IMR-90 (cell line): Measurements from ENCODE around the gene UPK3A. TPM values are rescaled to one million over a fixed set of nuclear protein-coding genes. Genes with fewer than 3 reads are reported as not detected.

Experiments
- ATAC-seq: fragments of 200-7000 bp; cut with Tn5 transposase; 2 replicates; pipeline ENCODE4 v1.9.1; 2020; ENCODE audit warnings: low read depth, mild to moderate bottlenecking, moderate library complexity
- BruUV-seq: library from RNA; stranded (reverse); fragments of 400-500 nt; replicated peaks from 2 replicates; lab custom pipeline; 2021; lab: Mats Ljungman, UMichigan
- CTCF ChIA-PET: fragments of 300-600 bp; formaldehyde crosslinking; extraction: SDS; loops from one replicate; lab custom pipeline; 2021; ENCODE audit warnings: antibody characterized with exemption; lab: Yijun Ruan, JAX
- POLR2A ChIA-PET: fragments of 300-600 bp; sonication (Branson Sonifier 250); formaldehyde crosslinking; loops from one replicate; lab custom pipeline; 2022; ENCODE audit warnings: antibody characterized with exemption; ENCODE audit not compliant: unreplicated experiment; lab: Charles Lee
- DNase-seq: peaks from one replicate; pipeline ENCODE4 v3.0.0; 2013
- H2AFZ ChIP-seq: replicated peaks from 2 replicates; pipeline ENCODE3; 2013; ENCODE audit warnings: low read length, mild to moderate bottlenecking; ENCODE audit not compliant: poor library complexity
- H2AK5ac ChIP-seq: 2 replicates; pipeline ENCODE4 v1.6.1; 2013; ENCODE audit warnings: low read depth, low read length, inconsistent platforms
- H2AK9ac ChIP-seq: replicated peaks from 2 replicates; pipeline ENCODE3; 2013; ENCODE audit warnings: mild to moderate bottlenecking, low read depth, low read length, moderate library complexity; ENCODE audit not compliant: poor library complexity
- H2BK120ac ChIP-seq: 2 replicates; pipeline ENCODE4 v1.6.1; 2013; ENCODE audit warnings: low read depth, low read length, inconsistent platforms
- H2BK15ac ChIP-seq: 3 replicates; pipeline ENCODE4 v1.6.1; 2013; ENCODE audit warnings: low read depth, low read length, inconsistent platforms
- H2BK20ac ChIP-seq: 2 replicates; pipeline ENCODE4 v1.6.1; 2013; ENCODE audit warnings: low read depth, mild to moderate bottlenecking, inconsistent platforms, low read length, moderate library complexity
- H2BK5ac ChIP-seq: 2 replicates; pipeline ENCODE4 v1.6.1; 2013; ENCODE audit warnings: mild to moderate bottlenecking, low read depth, low read length, inconsistent platforms; ENCODE audit not compliant: poor library complexity, severe bottlenecking
- H3K14ac ChIP-seq: replicated peaks from 2 replicates; pipeline ENCODE4 v1.6.1; 2013; ENCODE audit warnings: low read depth, low read length, inconsistent platforms
- H3K18ac ChIP-seq: 2 replicates; pipeline ENCODE4 v1.6.1; 2013; ENCODE audit warnings: low read depth, low read length, control low read depth
- H3K23ac ChIP-seq: 2 replicates; pipeline ENCODE4 v1.6.1; 2013; ENCODE audit warnings: low read depth, low read length, inconsistent platforms
- H3K27ac ChIP-seq: 2 replicates; pipeline ENCODE4 v1.5.1; 2013; ENCODE audit warnings: mild to moderate bottlenecking, control low read depth, low read length; ENCODE audit not compliant: insufficient read depth
- H3K27me3 ChIP-seq: 2 replicates; pipeline ENCODE4 v1.6.1; 2013; ENCODE audit warnings: low read length; ENCODE audit not compliant: control insufficient read depth, insufficient read depth
- H3K36me3 ChIP-seq: 2 replicates; pipeline ENCODE4 v1.6.1; 2013; ENCODE audit warnings: low read length, mixed read lengths; ENCODE audit not compliant: control insufficient read depth, insufficient read depth
- H3K4ac ChIP-seq: 2 replicates; pipeline ENCODE4 v1.6.1; 2013; ENCODE audit warnings: low read depth, low read length, inconsistent platforms
- H3K4me1 ChIP-seq: 2 replicates; pipeline ENCODE4 v1.6.1; 2013; ENCODE audit warnings: low read length, mixed read lengths; ENCODE audit not compliant: control insufficient read depth, insufficient read depth
- H3K4me2 ChIP-seq: 2 replicates; pipeline ENCODE4 v1.6.1; 2013; ENCODE audit warnings: low read depth, mild to moderate bottlenecking, control low read depth, low read length, moderate library complexity
- H3K4me3 ChIP-seq: 2 replicates; pipeline ENCODE4 v1.5.1; 2013; ENCODE audit warnings: low read depth, mild to moderate bottlenecking, control low read depth, low read length, moderate library complexity; ENCODE audit not compliant: insufficient read depth
- H3K56ac ChIP-seq: 2 replicates; pipeline ENCODE4 v1.6.1; 2013; ENCODE audit warnings: low read length, inconsistent platforms; ENCODE audit not compliant: insufficient read depth; ENCODE audit errors: extremely low read depth
- H3K79me1 ChIP-seq, 2 experiments: 2 replicates each; pipeline ENCODE4 v1.6.1; 2013; ENCODE audit warnings: low read length in 2 of 2, inconsistent platforms in 1 of 2, low read depth in 1 of 2
- H3K9ac ChIP-seq: 2 replicates; pipeline ENCODE4 v1.6.1; 2013; ENCODE audit warnings: low read depth, low read length, control low read depth
- H3K9me1 ChIP-seq: 2 replicates; pipeline ENCODE4 v1.6.1; 2013; ENCODE audit warnings: low read length, inconsistent platforms; ENCODE audit not compliant: insufficient read depth
- H3K9me3 ChIP-seq: 2 replicates; pipeline ENCODE4 v1.6.1; 2013; ENCODE audit warnings: low read length; ENCODE audit not compliant: control insufficient read depth, insufficient read depth
- H4K20me1 ChIP-seq: 2 replicates; pipeline ENCODE4 v1.6.1; 2013; ENCODE audit warnings: low read length, inconsistent platforms; ENCODE audit not compliant: insufficient read depth
- H4K5ac ChIP-seq: 2 replicates; pipeline ENCODE4 v1.6.1; 2013; ENCODE audit warnings: mild to moderate bottlenecking, low read depth, low read length, control low read depth
- H4K8ac ChIP-seq, 2 experiments: 2 replicates each; pipeline ENCODE4 v1.6.1; 2013; ENCODE audit warnings: low read depth in 2 of 2, low read length in 2 of 2, control low read depth in 1 of 2, inconsistent platforms in 1 of 2
- H4K91ac ChIP-seq: 2 replicates; pipeline ENCODE4 v1.6.1; 2013; ENCODE audit warnings: low read depth, low read length, inconsistent platforms; ENCODE audit not compliant: insufficient read depth
- CEBPB ChIP-seq: IDR thresholded peaks from 2 replicates; pipeline ENCODE4 v1.6.1; 2012; ENCODE audit warnings: low read depth, low read length, improper control_type of control experiment
- WGBS, 2 experiments: methylation state at CpG; one replicate each; pipeline versions ENCODE4 v1.1.5 to v1.1.7; 2013; ENCODE audit warnings: missing lambda C conversion rate in 2 of 2; ENCODE audit not compliant: insufficient read length in 1 of 2; ENCODE audit errors: extremely low coverage in 2 of 2; 5-methylcytosine and 5-hydroxymethylcytosine counted together
- dilution Hi-C: fragments of 300-500 bp; cut with HindIII; formaldehyde crosslinking; loops from one replicate; pipeline ENCODE4 v1.14.3; 2018; ENCODE audit warnings: low sequenced_read_pairs; ENCODE audit not compliant: unreplicated experiment
- in situ Hi-C: fragments of 300-500 bp; cut with MboI; formaldehyde crosslinking; loops from 3 replicates; pipeline ENCODE4 v1.14.3; 2019; ENCODE audit warnings: low sequenced_read_pairs, inconsistent platforms, mixed read lengths
- intact Hi-C: fragments of 100-400 bp; cut with micrococcal nuclease; formaldehyde crosslinking; loops from 2 replicates; pipeline ENCODE4 v1.10.0; 2022
- polyA plus RNA-seq, 3 experiments: library from polyadenylated mRNA; depleted of rRNA; stranded (reverse); fragments of >200 nt; gene quantifications; 2 replicates each; pipeline ENCODE4 v1.2.3, GENCODE V29; 2012; ENCODE audit warnings: low replicate concordance in 1 of 3
- total RNA-seq: library from RNA; depleted of rRNA; stranded (reverse); fragments of >200 nt; gene quantifications from 2 replicates; pipeline ENCODE4 v1.2.3, GENCODE V29; 2012

UPK3A gene
- total and polyA plus RNA-seq, 2 of the 4 experiments (the other 2 are of a cell fraction) = not detected

DNA sequence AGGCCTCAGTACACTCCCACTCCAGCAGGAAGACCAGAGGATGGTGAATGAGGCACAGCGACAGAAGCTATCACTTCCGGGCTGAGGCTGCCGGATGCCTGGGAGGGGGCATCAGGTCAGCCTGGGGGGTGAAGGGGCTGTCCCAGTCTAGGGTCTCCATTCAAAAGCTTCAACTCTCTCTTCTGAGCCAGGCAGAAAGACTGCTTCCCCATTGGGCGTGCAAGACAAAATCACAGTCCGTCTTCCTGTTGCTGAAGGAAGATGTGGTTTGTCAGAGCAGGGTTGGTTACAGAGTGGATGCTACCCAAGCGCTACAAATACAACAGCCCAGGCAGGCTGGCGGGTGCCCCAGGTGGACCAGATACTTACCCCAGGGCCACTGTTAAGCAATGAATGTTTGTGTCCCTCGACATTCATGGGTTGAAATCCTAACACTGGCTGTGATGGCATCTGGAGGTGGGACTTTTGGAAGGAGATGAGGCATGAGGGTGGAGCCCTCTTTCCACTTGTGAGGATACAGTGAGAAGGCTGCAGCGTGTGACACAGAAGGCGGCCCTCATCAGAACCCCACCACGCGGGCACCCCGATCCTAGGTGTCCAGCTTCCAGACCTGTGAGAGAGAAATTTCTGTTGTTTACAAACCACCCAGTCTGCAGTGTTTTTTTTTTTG is 12.0 kb downstream of the UPK3A start:
- Histone ChIP-seq H3K79me1 (no peaks in the 10 kb centered on the region), H3K4ac (no peak overlapping the region), H3K9me3 (no peaks in the 10 kb centered on the region), H3K36me3 (no peaks in the 10 kb centered on the region), H3K56ac (no peak overlapping the region), H2BK5ac (no peak overlapping the region), H2BK20ac (no peak overlapping the region), H2AK9ac (peak overlapping the region; percentile 87), H2BK120ac (no peak overlapping the region), H3K18ac (no peak overlapping the region), H4K20me1 (no peaks in the 10 kb centered on the region), H2AFZ (no peak overlapping the region), H3K27ac (no peak overlapping the region), H4K91ac (no peak overlapping the region), H2BK15ac (no peak overlapping the region), H2AK5ac (no peak overlapping the region), H4K8ac (no peak overlapping the region), H3K27me3 (no peaks in the 10 kb centered on the region), H3K14ac (no peak overlapping the region), H4K5ac (no peak overlapping the region), H3K23ac (no peak overlapping the region), H3K4me3 (no peak overlapping the region), H3K4me2 (no peak overlapping the region), H3K4me1 (no peaks in the 10 kb centered on the region), H3K9me1 (peaks cover under 1% of the 10 kb centered on the region), H3K9ac (no peak overlapping the region)
- dilution Hi-C loops (no loop called here), in situ Hi-C loops (no loop called here), intact Hi-C loops (no loop called here)
- POLR2A ChIA-PET = no interaction called here
- 94% methylated on average over 2 of the region's 13 CpGs; no CpG with 5 or more reads in 1 of the 2 experiments for WGBS, 2 experiments
- CTCF ChIA-PET = no interaction called here
- BruUV-seq = no TSS peak
- no peak for TF ChIP-seq CEBPB
- no peak for DNase-seq
- ATAC-seq = no peak
